Hepatocyte (in vitro differentiated cells): ENCODE data around the gene EGFL7. TPM values are rescaled to one million over a fixed set of nuclear protein-coding genes. Genes with fewer than 3 reads are reported as not detected.

Source experiments
- DNase-seq: peaks from one replicate; pipeline ENCODE4 v3.0.0-alpha.2; 2016; ENCODE audit warnings: low spot score
- H2AFZ ChIP-seq: fragments of 200-600 bp; sonication (generic); 2 replicates; pipeline ENCODE4 v1.6.0; 2016; ENCODE audit warnings: antibody characterized with exemption, mild to moderate bottlenecking
- H3K27ac ChIP-seq: fragments of 200-600 bp; sonication (generic); 2 replicates; pipeline ENCODE4 v1.5.1; 2016; ENCODE audit warnings: mild to moderate bottlenecking
- H3K27me3 ChIP-seq: fragments of 200-600 bp; sonication (generic); 2 replicates; pipeline ENCODE4 v1.6.1; 2016
- H3K36me3 ChIP-seq: fragments of 200-600 bp; sonication (generic); replicated peaks from 2 replicates; pipeline ENCODE4 v1.5.1; 2016; ENCODE audit warnings: low read depth; ENCODE audit not compliant: insufficient read depth
- H3K4me1 ChIP-seq: fragments of 200-600 bp; sonication (generic); 2 replicates; pipeline ENCODE4 v1.5.1; 2016; ENCODE audit warnings: mild to moderate bottlenecking, moderate library complexity; ENCODE audit not compliant: insufficient read depth
- H3K4me2 ChIP-seq: fragments of 200-600 bp; sonication (generic); 2 replicates; pipeline ENCODE4 v1.6.0; 2016
- H3K4me3 ChIP-seq: fragments of 200-600 bp; sonication (generic); 2 replicates; pipeline ENCODE4 v1.5.1; 2016; ENCODE audit warnings: mild to moderate bottlenecking
- H3K79me2 ChIP-seq: fragments of 200-600 bp; sonication (generic); 2 replicates; pipeline ENCODE4 v1.6.0; 2017; ENCODE audit warnings: mild to moderate bottlenecking
- H3K9me2 ChIP-seq: fragments of 200-600 bp; sonication (generic); replicated peaks from 2 replicates; pipeline ENCODE4 v1.6.0; 2017; ENCODE audit warnings: mild to moderate bottlenecking; ENCODE audit not compliant: insufficient read depth
- H3K9me3 ChIP-seq: fragments of 200-600 bp; sonication (generic); 2 replicates; pipeline ENCODE4 v1.5.1; 2016; ENCODE audit warnings: low read depth, mild to moderate bottlenecking
- H4K20me1 ChIP-seq: fragments of 200-600 bp; sonication (generic); 2 replicates; pipeline ENCODE4 v1.6.0; 2016; ENCODE audit warnings: mild to moderate bottlenecking; ENCODE audit not compliant: insufficient read depth, poor library complexity, severe bottlenecking
- EZH2 ChIP-seq: fragments of 200-600 bp; sonication (generic); IDR thresholded peaks from 2 replicates; pipeline ENCODE4 v1.6.1; 2016; ENCODE audit warnings: antibody characterized with exemption, mild to moderate bottlenecking, borderline replicate concordance
- EZH2phosphoT487 ChIP-seq: fragments of 200-600 bp; sonication (generic); IDR thresholded peaks from one replicate; pipeline ENCODE4 v1.6.1; 2018; ENCODE audit warnings: antibody characterized with exemption, mild to moderate bottlenecking, low read depth, moderate library complexity; ENCODE audit not compliant: unreplicated experiment, severe bottlenecking
- WGBS: methylation state at CpG from one replicate; pipeline ENCODE4 v1.1.6; 2016; ENCODE audit warnings: low lambda C conversion rate; ENCODE audit errors: missing lambda C conversion rate; 5-methylcytosine and 5-hydroxymethylcytosine counted together
- polyA plus RNA-seq: library from polyadenylated mRNA; unstranded; fragments of >200 nt; fragmentation: Nextera tagmentation; extraction: Ambion mirVana; gene quantifications from 2 replicates; pipeline ENCODE4 v1.2.1, GENCODE V29; 2016
- total RNA-seq: library from RNA; depleted of rRNA; stranded (reverse); fragments of >200 nt; gene quantifications from 2 replicates; pipeline ENCODE4 v1.2.3, GENCODE V29; 2014
- TF ChIP-seq, protein P1 (sequence below): fragments of 200-600 bp; sonication (generic); IDR thresholded peaks from 2 replicates; pipeline ENCODE4 v1.5.1; 2016; ENCODE audit warnings: antibody characterized with exemption, mild to moderate bottlenecking; ENCODE audit not compliant: poor library complexity

EGFL7 gene
- total and polyA plus RNA-seq, 2 experiments from 2014 or later, result 50.0 to 82.5 TPM

DNA sequence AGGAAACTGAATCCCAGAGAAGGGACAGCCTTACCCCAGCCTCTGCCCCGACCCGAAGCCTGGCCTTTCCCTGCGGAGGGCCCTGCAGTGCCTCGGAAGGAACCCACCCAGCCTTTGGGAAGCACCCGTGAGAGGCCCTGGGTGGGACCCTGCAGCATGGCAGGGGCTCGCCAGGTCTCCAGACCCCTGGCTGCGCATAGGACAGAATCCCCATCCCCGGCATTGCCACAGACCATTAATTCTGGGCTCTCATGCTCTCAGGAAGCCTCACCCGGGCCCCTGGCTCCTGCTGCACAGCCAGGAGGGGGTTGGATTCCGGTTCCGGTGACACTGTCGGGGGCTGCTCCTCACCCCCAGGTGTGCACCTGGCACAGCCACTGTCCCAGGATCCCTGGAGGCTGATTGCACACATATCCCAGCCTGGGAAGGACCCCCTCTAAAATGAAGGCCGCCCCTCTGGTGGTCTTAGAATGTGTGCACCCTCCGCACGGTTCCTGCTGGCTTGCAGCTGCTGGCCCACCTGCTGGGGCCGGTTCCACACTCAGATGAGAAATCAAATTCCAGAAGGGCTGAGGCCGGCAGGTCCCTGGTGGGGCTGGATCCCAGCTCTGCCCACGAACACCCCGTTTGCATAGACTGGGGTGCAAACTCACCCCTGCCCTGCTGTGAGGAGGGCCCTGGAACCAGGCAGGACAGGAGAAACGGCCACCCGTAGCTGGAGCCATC lies 4.7 kb downstream of the EGFL7 start:
- DNase-seq, result no peak
- WGBS, result 89% methylated on average over 19 of the region's 21 CpGs
- TF ChIP-seq, protein P1, sequence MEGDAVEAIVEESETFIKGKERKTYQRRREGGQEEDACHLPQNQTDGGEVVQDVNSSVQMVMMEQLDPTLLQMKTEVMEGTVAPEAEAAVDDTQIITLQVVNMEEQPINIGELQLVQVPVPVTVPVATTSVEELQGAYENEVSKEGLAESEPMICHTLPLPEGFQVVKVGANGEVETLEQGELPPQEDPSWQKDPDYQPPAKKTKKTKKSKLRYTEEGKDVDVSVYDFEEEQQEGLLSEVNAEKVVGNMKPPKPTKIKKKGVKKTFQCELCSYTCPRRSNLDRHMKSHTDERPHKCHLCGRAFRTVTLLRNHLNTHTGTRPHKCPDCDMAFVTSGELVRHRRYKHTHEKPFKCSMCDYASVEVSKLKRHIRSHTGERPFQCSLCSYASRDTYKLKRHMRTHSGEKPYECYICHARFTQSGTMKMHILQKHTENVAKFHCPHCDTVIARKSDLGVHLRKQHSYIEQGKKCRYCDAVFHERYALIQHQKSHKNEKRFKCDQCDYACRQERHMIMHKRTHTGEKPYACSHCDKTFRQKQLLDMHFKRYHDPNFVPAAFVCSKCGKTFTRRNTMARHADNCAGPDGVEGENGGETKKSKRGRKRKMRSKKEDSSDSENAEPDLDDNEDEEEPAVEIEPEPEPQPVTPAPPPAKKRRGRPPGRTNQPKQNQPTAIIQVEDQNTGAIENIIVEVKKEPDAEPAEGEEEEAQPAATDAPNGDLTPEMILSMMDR, result no peak
- TF ChIP-seq EZH2, result no peak
- TF ChIP-seq EZH2phosphoT487, result no peak
- no peaks in the 10 kb centered on the region for H3K36me3 ChIP-seq
- no peaks in the 10 kb centered on the region for H3K9me2 ChIP-seq
- H4K20me1 ChIP-seq, result no peaks in the 10 kb centered on the region
- H3K4me2 ChIP-seq, result no peak overlapping the region
- H3K9me3 ChIP-seq, result no peaks in the 10 kb centered on the region
- peaks cover 1% of the 10 kb centered on the region for H3K4me1 ChIP-seq
- H3K79me2 ChIP-seq, result no peaks in the 10 kb centered on the region
- H3K27ac ChIP-seq, result no peak overlapping the region
- no peak overlapping the region for H2AFZ ChIP-seq
- no peak overlapping the region for H3K4me3 ChIP-seq
- no peaks in the 10 kb centered on the region for H3K27me3 ChIP-seq

DNA sequence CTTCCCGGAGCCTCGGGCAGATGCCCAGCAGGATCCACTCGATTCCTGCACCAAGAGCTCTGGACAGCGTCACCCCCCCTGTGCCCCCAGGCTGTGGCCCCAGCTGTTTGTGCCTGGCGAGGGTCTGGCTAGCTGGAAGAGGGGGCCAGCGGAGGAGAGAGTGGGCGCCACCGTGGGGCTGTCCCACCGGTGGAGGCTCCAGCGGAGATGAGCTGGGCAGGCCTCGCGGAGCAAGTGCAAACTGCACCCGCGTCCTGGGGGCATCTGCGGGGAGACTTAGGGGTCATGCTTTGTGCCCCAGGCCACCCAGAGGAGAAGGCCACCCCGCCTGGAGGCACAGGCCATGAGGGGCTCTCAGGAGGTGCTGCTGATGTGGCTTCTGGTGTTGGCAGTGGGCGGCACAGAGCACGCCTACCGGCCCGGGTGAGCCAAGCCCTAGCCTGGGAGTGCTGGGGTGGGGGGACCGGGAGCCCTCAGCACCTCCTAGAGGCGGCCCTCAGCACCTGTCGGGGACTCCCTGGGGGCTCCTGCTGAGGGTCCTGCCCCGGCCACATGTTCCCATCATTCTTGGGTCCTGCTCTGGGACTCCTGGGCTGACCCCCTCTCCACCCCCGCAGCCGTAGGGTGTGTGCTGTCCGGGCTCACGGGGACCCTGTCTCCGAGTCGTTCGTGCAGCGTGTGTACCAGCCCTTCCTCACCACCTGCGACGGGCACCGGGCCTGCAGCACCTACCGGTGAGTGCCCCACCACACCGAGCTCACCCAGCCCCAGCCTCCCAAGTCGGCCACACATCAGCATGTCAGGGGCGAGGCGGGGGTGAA lies 5.4 kb downstream of the EGFL7 start:
- 85% methylated on average over 34 of the region's 40 CpGs for WGBS
- no peak overlapping the region for H3K27ac ChIP-seq

DNA sequence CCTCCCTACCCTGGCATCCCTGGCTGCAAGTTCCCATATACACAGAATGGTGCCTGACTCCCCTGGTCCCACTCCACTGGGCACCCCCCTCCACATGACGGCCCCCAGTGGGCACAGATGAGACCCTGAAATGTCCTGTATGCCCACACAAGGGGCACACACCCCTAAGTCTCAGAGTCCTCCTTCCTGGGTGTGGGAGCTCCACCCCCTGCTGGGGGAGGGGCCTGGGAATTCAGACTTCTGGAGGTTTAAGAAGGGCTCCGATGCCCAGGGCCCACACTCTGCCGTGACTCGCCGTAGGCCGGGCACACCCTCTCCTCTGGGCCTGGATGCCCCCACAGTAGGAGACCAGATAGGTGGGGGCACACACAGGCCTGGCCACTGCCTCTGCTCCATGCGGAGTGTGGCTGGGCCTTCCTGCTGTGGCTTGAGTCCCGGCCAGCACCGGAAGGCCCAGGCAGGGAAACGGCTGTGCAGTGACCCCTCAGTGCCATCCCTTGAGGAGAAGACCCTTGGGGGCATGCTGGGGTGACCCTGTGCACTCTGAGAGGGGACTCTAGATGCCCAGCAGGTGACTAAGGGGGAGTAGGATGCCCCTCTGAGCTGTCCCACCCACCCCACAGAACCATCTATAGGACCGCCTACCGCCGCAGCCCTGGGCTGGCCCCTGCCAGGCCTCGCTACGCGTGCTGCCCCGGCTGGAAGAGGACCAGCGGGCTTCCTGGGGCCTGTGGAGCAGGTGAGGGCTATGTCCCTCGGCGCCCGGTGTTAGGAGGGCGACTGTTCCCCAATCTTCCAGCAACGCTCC lies 6.5 kb downstream of the EGFL7 start:
- no peak for DNase-seq
- TF ChIP-seq, protein P1, result no peak
- TF ChIP-seq EZH2phosphoT487, result no peak
- H3K9me2 ChIP-seq, result no peaks in the 10 kb centered on the region
- H3K27me3 ChIP-seq, result no peaks in the 10 kb centered on the region
- no peak overlapping the region for H3K4me2 ChIP-seq
- no peak overlapping the region for H3K4me3 ChIP-seq
- peaks cover 3% of the 10 kb centered on the region for H3K4me1 ChIP-seq
- WGBS, result 89% methylated on average over 23 of the region's 23 CpGs
- H4K20me1 ChIP-seq, result no peaks in the 10 kb centered on the region
- no peak overlapping the region for H2AFZ ChIP-seq
- H3K27ac ChIP-seq, result no peak overlapping the region
- no peaks in the 10 kb centered on the region for H3K79me2 ChIP-seq
- H3K36me3 ChIP-seq, result no peaks in the 10 kb centered on the region
- H3K9me3 ChIP-seq, result no peaks in the 10 kb centered on the region

More for the DNA sequence above, 5.4 kb downstream of the EGFL7 start:
- no peaks in the 10 kb centered on the region for H3K27me3 ChIP-seq
- no peak overlapping the region for H3K4me2 ChIP-seq
- no peaks in the 10 kb centered on the region for H4K20me1 ChIP-seq
- H3K9me3 ChIP-seq, result no peaks in the 10 kb centered on the region
- no peaks in the 10 kb centered on the region for H3K9me2 ChIP-seq
- no peak for DNase-seq
- peaks cover 3% of the 10 kb centered on the region for H3K4me1 ChIP-seq
- no peaks in the 10 kb centered on the region for H3K79me2 ChIP-seq
- TF ChIP-seq EZH2, result no peak
- TF ChIP-seq, protein P1, result no peak
- TF ChIP-seq EZH2phosphoT487, result no peak
- no peaks in the 10 kb centered on the region for H3K36me3 ChIP-seq
- H3K4me3 ChIP-seq, result no peak overlapping the region
- no peak overlapping the region for H2AFZ ChIP-seq
